LNCaP clone FGC (cell line): ENCODE measurements around the gene EML1.

Experiments
- DNase-seq: peaks from one replicate; pipeline ENCODE4 v3.0.0-alpha.2; 2011; ENCODE audit warnings: low read depth
- H3K4me3 ChIP-seq: 2 replicates; pipeline ENCODE4 v1.5.1; 2011; ENCODE audit warnings: mild to moderate bottlenecking, low read depth, low read length, control low read depth
- TF ChIP-seq, protein P1 (sequence below): IDR thresholded peaks from 2 replicates; pipeline ENCODE4 v1.5.1; 2012; ENCODE audit warnings: mild to moderate bottlenecking; ENCODE audit not compliant: control insufficient read depth, insufficient read depth; ENCODE audit errors: extremely low read depth

The EML1 gene

DNA sequence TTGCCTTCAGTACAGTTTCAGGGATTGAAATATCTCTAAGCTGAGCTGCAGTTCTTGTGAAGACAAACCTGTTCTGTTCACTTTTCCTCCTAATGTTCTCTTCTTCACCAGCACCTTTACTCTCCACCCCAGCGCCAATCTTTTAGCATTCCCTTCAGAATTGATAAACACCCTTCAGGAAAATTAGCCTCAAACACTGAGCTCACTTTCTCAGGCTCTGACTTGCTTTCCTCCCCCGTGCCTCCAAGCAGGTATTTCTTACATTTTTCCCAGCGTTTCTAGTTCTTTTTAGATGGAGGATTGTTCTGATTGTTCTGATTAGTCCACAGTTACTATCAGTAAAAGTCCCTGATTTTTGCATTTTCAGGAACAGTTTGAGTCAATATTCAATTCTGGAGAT lies 183.5 kb downstream of the EML1 start:
- TF ChIP-seq, protein P1, sequence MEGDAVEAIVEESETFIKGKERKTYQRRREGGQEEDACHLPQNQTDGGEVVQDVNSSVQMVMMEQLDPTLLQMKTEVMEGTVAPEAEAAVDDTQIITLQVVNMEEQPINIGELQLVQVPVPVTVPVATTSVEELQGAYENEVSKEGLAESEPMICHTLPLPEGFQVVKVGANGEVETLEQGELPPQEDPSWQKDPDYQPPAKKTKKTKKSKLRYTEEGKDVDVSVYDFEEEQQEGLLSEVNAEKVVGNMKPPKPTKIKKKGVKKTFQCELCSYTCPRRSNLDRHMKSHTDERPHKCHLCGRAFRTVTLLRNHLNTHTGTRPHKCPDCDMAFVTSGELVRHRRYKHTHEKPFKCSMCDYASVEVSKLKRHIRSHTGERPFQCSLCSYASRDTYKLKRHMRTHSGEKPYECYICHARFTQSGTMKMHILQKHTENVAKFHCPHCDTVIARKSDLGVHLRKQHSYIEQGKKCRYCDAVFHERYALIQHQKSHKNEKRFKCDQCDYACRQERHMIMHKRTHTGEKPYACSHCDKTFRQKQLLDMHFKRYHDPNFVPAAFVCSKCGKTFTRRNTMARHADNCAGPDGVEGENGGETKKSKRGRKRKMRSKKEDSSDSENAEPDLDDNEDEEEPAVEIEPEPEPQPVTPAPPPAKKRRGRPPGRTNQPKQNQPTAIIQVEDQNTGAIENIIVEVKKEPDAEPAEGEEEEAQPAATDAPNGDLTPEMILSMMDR = no peak
- no peak overlapping the region for H3K4me3 ChIP-seq
- no peak for DNase-seq

DNA sequence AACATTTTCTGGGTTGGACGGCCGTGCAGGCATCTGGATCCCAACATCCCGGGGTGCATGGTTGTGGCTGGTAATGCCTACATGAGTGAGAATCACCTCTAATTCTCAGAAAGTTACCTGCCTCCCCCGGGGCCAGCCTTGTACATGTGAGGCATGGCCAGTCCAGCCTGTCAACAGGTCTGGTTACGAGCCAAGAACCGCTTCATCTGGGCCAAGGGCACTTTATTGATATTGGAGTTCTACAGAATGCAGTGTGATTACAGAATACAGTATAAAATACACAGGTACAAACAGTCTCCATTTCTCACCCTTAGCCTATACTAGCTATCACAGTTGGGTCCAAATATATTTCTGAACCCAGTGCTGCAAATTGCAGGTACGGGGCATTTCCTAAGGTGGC lies 187.1 kb downstream of the EML1 start:
- peak; percentile 56 for DNase-seq
- TF ChIP-seq, protein P1 = no peak
- H3K4me3 ChIP-seq = no peak overlapping the region

DNA sequence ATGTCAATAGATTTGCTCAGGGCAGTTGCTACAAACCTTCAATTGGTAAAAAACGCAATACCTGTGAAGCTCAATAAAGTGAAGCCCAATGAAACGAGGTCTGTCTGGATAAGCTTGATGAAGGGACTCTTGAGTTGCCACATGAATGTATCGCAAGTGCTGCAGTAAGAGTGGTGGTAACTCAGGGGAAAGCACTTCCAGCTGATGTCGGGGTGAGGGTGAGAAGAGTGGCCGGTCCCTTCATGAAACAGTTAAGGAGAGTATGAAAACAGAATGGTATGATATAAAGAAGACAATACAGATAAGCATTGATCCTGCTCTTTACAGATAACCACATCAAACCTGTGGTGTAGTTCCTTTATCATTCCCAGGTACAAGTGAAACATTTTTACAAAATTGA lies 188.6 kb downstream of the EML1 start:
- TF ChIP-seq, protein P1 = no peak
- H3K4me3 ChIP-seq = no peak overlapping the region

DNA sequence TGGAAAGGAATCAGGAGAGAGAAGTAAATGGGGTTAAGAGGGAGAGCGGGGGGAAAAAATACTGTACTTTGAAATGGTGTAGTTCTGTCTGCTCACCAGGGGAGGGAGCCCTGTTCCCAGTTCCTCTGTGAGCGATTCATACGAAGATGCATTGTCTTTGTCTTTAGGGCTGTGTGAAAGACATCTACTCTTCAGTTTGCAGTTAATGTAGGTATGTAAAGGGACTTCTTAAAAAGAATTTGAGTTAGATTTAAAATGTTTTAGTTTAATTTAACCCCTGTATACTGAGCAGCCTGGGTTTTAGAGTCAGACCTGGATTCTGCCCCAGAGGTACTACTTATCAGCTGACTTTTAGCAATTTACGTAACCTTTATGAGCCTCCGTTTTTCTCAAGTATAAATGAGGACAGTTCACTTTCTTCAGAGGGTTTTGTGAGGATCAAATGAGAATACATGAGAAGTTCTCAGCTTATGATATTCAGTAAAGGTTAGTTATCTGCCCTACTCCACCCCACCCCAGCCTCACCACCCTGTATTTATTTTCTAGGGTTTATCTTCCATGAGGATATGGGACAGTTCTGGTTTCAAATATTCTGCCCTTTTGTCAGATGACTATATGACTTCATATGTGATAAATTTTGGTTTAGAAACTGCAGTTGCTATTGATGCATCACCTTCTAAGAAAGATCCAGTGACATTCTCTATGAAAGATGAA lies 189.5 kb downstream of the EML1 start:
- DNase-seq = no peak
- TF ChIP-seq, protein P1 = peak; percentile 85

More for the DNA sequence above, 188.6 kb downstream of the EML1 start:
- DNase-seq = no peak

DNA sequence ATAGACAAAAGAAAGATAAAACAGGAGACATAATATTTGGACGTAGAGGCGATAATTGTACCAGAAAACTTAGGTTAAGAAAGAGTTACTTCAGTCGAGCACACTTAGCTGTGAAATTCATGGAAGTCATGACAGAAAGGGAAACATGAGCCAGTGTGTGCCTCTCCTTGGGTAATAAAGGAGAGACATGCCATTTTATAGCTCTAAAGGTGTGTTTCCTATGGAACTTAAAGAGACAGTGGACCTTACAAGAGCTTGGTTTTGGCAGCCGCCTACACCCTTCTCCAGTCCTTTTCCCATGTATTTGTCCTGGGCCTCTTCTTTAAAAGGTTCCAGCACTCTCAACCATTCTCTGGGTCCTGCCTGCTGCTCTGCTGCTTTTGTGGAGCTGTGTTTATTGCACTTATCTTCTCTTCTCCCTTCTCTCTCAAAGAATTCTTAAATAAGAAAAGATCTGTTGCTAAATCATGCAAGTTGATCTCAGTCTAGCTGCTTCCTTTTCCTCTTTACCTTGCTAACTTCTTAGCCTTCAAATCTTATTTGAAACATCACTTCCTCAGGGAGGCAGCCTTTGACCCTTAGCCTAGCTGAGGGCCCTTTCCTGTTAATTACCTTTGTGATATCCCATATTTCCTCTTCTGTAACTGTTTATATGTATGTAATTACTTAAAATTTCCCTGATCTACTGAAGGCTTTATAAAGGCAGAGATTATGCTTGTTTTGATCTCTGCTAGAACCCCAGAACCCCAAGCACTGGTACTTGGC lies 190.2 kb downstream of the EML1 start:
- no peak for DNase-seq
- TF ChIP-seq, protein P1 = no peak
- no peak overlapping the region for H3K4me3 ChIP-seq

More for the DNA sequence above, 189.5 kb downstream of the EML1 start:
- H3K4me3 ChIP-seq = no peak overlapping the region

DNA sequence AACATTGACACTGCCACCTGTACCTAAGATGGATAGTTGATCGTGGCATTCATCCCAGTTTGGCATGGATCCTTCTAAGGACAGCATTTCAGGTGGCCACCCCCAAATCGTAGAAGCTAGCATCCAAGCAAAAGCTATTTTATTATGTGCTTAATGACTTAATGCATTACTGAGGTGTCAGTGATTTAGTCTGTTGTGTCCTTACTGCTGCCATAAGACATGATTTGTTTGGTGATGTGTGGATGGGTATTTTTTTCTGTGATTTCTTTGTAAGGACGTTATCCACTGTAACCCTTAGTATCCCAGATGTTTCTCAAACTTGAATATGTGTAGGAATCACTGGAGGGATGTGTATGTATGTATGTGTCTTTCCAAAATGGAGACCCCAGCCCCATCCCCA lies 190.8 kb downstream of the EML1 start:
- no peak overlapping the region for H3K4me3 ChIP-seq
- DNase-seq = no peak
- TF ChIP-seq, protein P1 = no peak
